HUES48 (cell line): ENCODE data around the gene SCN9A.

Experiments
- H3K27ac ChIP-seq: one replicate; pipeline ENCODE4 v1.7.0; 2013; ENCODE audit warnings: low read depth, low read length, inconsistent platforms
- H3K27me3 ChIP-seq: 2 replicates; pipeline ENCODE4 v1.6.1; 2013; ENCODE audit warnings: mild to moderate bottlenecking, low read length; ENCODE audit not compliant: control insufficient read depth, insufficient read depth
- H3K36me3 ChIP-seq: 2 replicates; pipeline ENCODE4 v1.6.1; 2013; ENCODE audit warnings: low read length; ENCODE audit not compliant: control insufficient read depth, insufficient read depth
- H3K4me1 ChIP-seq: 2 replicates; pipeline ENCODE4 v1.6.1; 2013; ENCODE audit warnings: mild to moderate bottlenecking, low read length; ENCODE audit not compliant: control insufficient read depth, insufficient read depth
- H3K4me3 ChIP-seq: 2 replicates; pipeline ENCODE4 v1.5.1; 2013; ENCODE audit warnings: mild to moderate bottlenecking, low read depth, low read length
- H3K9ac ChIP-seq: 2 replicates; pipeline ENCODE4 v1.6.1; 2013; ENCODE audit warnings: mild to moderate bottlenecking, low read depth, low read length, moderate library complexity
- H3K9me3 ChIP-seq: 2 replicates; pipeline ENCODE4 v1.6.1; 2013; ENCODE audit warnings: low read length; ENCODE audit not compliant: control insufficient read depth, insufficient read depth

Gene SCN9A

DNA sequence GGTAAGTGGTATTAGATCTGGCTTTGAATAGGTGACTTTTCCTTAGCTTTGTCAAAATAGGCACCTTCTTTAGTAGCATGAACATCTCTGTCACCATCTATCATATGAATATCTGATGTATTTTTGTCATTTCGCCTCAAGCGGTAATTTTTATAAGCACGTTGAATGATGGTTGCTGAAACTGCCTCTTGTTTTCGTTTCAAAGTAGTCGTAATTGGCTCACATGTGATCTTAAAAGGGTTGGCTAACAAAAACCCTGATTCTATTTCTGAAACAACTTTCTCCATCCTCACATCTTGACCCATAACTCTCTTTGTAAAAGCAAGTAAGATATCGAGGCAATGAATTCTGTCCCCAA is 29.8 kb upstream of the SCN9A start:
- H3K4me3 ChIP-seq: no peak overlapping the region
- H3K36me3 ChIP-seq: no peaks in the 10 kb centered on the region

GRCh38 chr2:166404831-166405568 is 29.3 kb upstream of the SCN9A start:
- Histone ChIP-seq H3K4me3 (no peak overlapping the region), H3K9me3 (no peaks in the 10 kb centered on the region), H3K9ac (no peak overlapping the region), H3K27me3 (no peaks in the 10 kb centered on the region), H3K27ac (no peak overlapping the region), H3K36me3 (no peaks in the 10 kb centered on the region), H3K4me1 (no peaks in the 10 kb centered on the region)

More for the DNA sequence above, 29.8 kb upstream of the SCN9A start:
- H3K27ac ChIP-seq: no peak overlapping the region
- H3K27me3 ChIP-seq: no peaks in the 10 kb centered on the region
- H3K9me3 ChIP-seq: no peaks in the 10 kb centered on the region
- no peaks in the 10 kb centered on the region for H3K4me1 ChIP-seq
- H3K9ac ChIP-seq: no peak overlapping the region

DNA sequence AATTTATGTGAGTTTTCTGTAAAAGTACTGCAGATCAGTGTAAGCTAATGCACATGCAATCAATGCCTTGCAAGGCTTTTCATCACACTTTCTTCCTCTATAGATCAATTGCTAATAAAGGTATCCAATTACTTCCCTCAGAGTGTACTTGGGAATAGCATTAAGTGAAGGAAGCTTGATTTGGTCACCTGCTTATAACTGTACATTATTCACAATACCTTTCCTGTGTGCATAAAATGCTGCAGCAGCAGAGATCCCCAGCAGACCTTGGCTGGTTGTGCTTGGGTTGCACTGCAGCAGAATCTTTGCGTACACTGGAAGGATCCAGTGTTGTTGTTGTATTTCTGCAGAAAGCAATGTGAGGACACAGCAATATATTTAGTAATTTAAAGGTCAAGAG is 18.5 kb upstream of the SCN9A start:
- Histone ChIP-seq H3K4me1 (no peaks in the 10 kb centered on the region), H3K9me3 (no peaks in the 10 kb centered on the region), H3K4me3 (no peak overlapping the region), H3K9ac (no peak overlapping the region), H3K27ac (no peak overlapping the region), H3K36me3 (no peaks in the 10 kb centered on the region), H3K27me3 (no peaks in the 10 kb centered on the region)

GRCh38 chr2:166393008-166393407 is 17.3 kb upstream of the SCN9A start:
- Histone ChIP-seq H3K4me3 (no peak overlapping the region), H3K9ac (no peak overlapping the region), H3K27me3 (no peaks in the 10 kb centered on the region), H3K4me1 (no peaks in the 10 kb centered on the region), H3K9me3 (no peaks in the 10 kb centered on the region), H3K27ac (no peak overlapping the region), H3K36me3 (no peaks in the 10 kb centered on the region)

GRCh38 chr2:166388481-166389070 is 12.8 kb upstream of the SCN9A start:
- no peaks in the 10 kb centered on the region for H3K27me3 ChIP-seq
- no peaks in the 10 kb centered on the region for H3K36me3 ChIP-seq
- H3K4me3 ChIP-seq: no peak overlapping the region
- H3K9ac ChIP-seq: no peak overlapping the region
- H3K27ac ChIP-seq: no peak overlapping the region
- H3K9me3 ChIP-seq: no peaks in the 10 kb centered on the region
- no peaks in the 10 kb centered on the region for H3K4me1 ChIP-seq

DNA sequence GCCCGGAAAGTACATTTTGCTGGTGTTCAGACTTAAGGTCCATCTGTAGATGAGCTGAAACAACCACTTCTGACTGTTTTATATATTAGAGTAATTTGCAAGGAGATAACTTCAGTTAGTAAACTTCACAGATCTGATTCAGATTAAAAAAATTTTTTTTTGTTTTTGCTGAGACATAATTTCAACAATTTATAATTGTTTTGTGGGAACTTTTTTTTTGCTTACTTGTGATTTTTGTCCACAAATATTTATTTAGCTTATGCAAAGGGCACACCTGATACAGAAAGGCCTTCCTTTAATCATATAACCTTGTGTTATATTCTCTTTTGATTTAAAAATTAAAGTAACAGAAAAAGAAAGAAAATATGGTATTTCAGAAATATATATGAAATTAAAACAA is 9.6 kb upstream of the SCN9A start:
- H3K9me3 ChIP-seq: no peaks in the 10 kb centered on the region
- H3K27ac ChIP-seq: no peak overlapping the region
- H3K4me3 ChIP-seq: no peak overlapping the region
- H3K4me1 ChIP-seq: no peaks in the 10 kb centered on the region
- no peak overlapping the region for H3K9ac ChIP-seq
- no peaks in the 10 kb centered on the region for H3K27me3 ChIP-seq
- H3K36me3 ChIP-seq: no peaks in the 10 kb centered on the region

DNA sequence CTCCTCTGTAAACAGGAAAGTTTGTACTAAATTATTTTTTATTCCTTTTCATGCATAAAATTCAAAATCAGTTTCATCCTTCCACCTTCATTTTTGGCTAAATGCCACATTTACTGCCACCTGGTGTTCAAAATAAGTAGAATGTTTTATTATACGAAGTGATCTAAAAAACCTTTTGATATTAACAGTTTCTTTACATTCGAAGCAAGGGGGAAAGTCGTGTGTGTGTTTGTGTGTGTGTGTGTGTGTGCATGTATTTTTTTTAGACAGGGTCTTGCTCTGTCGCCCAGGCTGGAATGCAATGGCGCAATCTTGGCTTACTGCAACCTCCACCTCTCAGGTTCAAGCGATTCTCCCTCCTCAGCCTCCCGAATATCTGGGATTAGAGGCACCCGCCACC is 9.0 kb upstream of the SCN9A start:
- H3K4me3 ChIP-seq: no peak overlapping the region
- H3K9ac ChIP-seq: no peak overlapping the region
- H3K27ac ChIP-seq: no peak overlapping the region
- H3K4me1 ChIP-seq: no peaks in the 10 kb centered on the region
- no peaks in the 10 kb centered on the region for H3K27me3 ChIP-seq
- no peaks in the 10 kb centered on the region for H3K36me3 ChIP-seq
- H3K9me3 ChIP-seq: no peaks in the 10 kb centered on the region

DNA sequence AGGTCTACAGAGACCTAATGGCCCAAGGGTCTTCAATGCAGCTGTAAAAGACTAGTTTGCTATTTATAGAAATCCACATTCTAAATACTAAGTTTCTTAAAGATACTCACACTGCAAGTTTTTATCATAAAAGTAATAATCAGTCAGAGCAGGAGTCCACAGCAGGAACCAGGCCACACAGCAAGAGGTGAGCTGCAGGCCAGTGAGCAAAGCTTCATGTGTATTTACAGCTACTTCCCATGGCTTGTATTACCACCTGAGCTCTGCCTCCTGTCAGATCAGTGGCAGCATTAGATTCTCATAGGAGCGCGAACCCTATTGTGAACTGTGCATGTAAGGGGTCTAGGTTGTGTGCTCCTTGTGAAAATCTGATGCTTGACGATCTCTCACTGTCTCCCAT is 6.7 kb upstream of the SCN9A start:
- no peaks in the 10 kb centered on the region for H3K36me3 ChIP-seq
- H3K4me3 ChIP-seq: no peak overlapping the region
- no peak overlapping the region for H3K9ac ChIP-seq
- H3K9me3 ChIP-seq: no peaks in the 10 kb centered on the region
- no peak overlapping the region for H3K27ac ChIP-seq
- 0 out of 2 replicates have a peak, but pooled peaks cover 3% of the 10 kb centered on the region for H3K27me3 ChIP-seq
- H3K4me1 ChIP-seq: no peaks in the 10 kb centered on the region

DNA sequence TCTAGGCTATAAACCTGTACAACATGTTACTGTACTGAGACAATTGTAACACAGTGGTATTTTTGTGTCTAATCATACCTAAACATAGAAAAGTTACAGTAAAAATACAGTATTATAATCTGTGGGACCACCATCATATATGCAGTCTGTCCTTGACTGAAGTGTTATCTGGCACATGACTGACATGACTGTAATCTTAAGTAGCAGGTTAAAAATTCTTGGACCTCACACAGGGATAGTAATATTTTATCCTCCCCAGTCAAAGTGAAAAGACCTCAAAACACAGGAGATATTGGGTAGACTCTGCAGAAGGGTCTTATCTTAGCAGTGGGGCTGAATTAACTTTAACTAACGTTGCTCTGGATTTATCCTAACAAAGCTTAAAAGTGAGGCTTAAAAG is 4.9 kb upstream of the SCN9A start:
- Histone ChIP-seq H3K4me1 (no peaks in the 10 kb centered on the region), H3K4me3 (no peak overlapping the region), H3K36me3 (no peaks in the 10 kb centered on the region), H3K27ac (no peak overlapping the region), H3K27me3 (0 out of 2 replicates have a peak, but pooled peaks cover 7% of the 10 kb centered on the region), H3K9me3 (no peaks in the 10 kb centered on the region), H3K9ac (no peak overlapping the region)

DNA sequence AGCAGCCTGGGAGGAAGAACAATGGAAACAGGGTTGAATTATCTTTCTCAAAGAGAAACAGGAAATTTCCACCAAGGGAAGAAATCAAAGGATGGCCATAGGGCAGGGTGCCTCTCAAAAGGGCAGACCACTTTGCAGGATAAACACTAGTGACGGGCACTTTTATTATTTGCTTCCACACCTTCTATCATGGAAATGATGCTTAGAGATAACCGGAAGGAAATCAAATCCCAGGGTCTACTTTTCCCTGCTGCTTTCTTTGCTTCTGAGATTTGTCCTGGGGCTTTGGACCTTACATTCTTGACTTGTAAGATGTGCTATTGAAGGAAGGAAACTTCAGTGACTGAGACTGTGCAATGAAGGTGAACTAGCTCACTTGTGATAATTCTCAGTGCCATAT is 1.1 kb upstream of the SCN9A start:
- no peak overlapping the region for H3K27ac ChIP-seq
- H3K4me1 ChIP-seq: peaks cover 32% of the 10 kb centered on the region
- peaks cover 16% of the 10 kb centered on the region; the same call in 1 of the 2 replicates for H3K27me3 ChIP-seq
- H3K4me3 ChIP-seq: peak overlapping the region; percentile 97
- no peaks in the 10 kb centered on the region for H3K9me3 ChIP-seq
- H3K36me3 ChIP-seq: no peaks in the 10 kb centered on the region
- H3K9ac ChIP-seq: no peak overlapping the region

- Histone ChIP-seq H3K4me1 (peaks cover 33% of the 10 kb centered on the region), H3K36me3 (no peaks in the 10 kb centered on the region), H3K27me3 (peaks cover 16% of the 10 kb centered on the region; the same call in 1 of the 2 replicates), H3K9ac (peak overlapping the region; percentile 53; the same call in 1 of the 2 replicates), H3K9me3 (no peaks in the 10 kb centered on the region), H3K4me3 (peak overlapping the region; percentile 97), H3K27ac (peak overlapping the region; percentile 44)
Observed at GRCh38 chr2:166376488-166376828, 714 bp upstream of the SCN9A start.
